Heart right ventricle (tissue), 16 donors: Measurements from ENCODE around the gene CITED4. TPM values are rescaled to one million over a fixed set of nuclear protein-coding genes. Genes with fewer than 3 reads are reported as not detected.

ENCODE experiments used
- ATAC-seq, 8 donors: fragments of 200-7000 bp; cut with Tn5 transposase; one replicate each; pipeline ENCODE4 v1.9.1; 2020; ENCODE audit warnings: mild to moderate bottlenecking in 8 of 8, moderate library complexity in 8 of 8, moderate number of reproducible peaks in 1 of 8
- DNase-seq, 2 donors: peaks; one replicate each; pipeline ENCODE4 v3.0.0-alpha.2; 2020
- H3K27ac ChIP-seq, 10 donors: fragments of 200-600 bp; sonication (generic) in 2 of 10; one replicate each; pipeline versions ENCODE4 v1.5.0 to v1.8.0; 2020 to 2022; ENCODE audit warnings: mild to moderate bottlenecking in 3 of 10
- H3K27me3 ChIP-seq, 7 donors: fragments of 200-600 bp; one replicate each; pipeline ENCODE4 v1.8.0; 2021 to 2022; ENCODE audit warnings: mild to moderate bottlenecking in 2 of 7
- H3K36me3 ChIP-seq, 9 donors: fragments of 200-600 bp; sonication (generic) in 1 of 9; one replicate each; pipeline versions ENCODE4 v1.5.0 to v1.8.0; 2020 to 2022; ENCODE audit warnings: mild to moderate bottlenecking in 2 of 9
- H3K4me1 ChIP-seq, 9 donors: fragments of 200-600 bp; sonication (generic) in 1 of 9; one replicate each; pipeline versions ENCODE4 v1.5.0 to v1.8.0; 2020 to 2022; ENCODE audit warnings: mild to moderate bottlenecking in 4 of 9
- H3K4me3 ChIP-seq, 10 donors: fragments of 200-600 bp; sonication (generic) in 2 of 10; one replicate each; pipeline versions ENCODE4 v1.5.0 to v1.8.0; 2020 to 2022; ENCODE audit warnings: mild to moderate bottlenecking in 7 of 10, moderate library complexity in 2 of 10
- H3K9me3 ChIP-seq, 11 donors: fragments of 200-600 bp in 10 of 11; sonication (generic) in 2 of 11; one replicate each; pipeline versions ENCODE4 v1.5.0 to v1.8.0; 2013 to 2022; ENCODE audit warnings: mild to moderate bottlenecking in 2 of 11, control low read depth in 1 of 11, moderate library complexity in 1 of 11
- WGBS, 2 donors: extraction: QIAGEN DNeasy Blood & Tissue Kit; methylation state at CpG; one replicate each; pipeline ENCODE4 v1.1.7; 2013; ENCODE audit warnings: inconsistent platforms in 1 of 2; 5-methylcytosine and 5-hydroxymethylcytosine counted together
- intact Hi-C, 10 donors: fragments of 100-400 bp; cut with DNase I; formaldehyde crosslinking; loops; one replicate each; pipeline versions ENCODE4 v1.11.1 to v1.14.2; 2022
- polyA plus RNA-seq, 2 donors: library from polyadenylated mRNA; stranded (reverse); fragments of 200-250 nt; gene quantifications; one replicate each; pipeline ENCODE4 v1.2.3, GENCODE V29; 2013
- total RNA-seq, 10 donors: library from RNA; stranded (reverse); fragmentation: NEBNext Ultra II Directional in 3 of 10; extraction: Animal tissue kit (Norgen Biotek cat#: 25700) in 3 of 10; gene quantifications; one replicate each; pipeline versions ENCODE4 v1.2.1 to v1.2.4, GENCODE V29; 2021 to 2023
- TF ChIP-seq, protein P1 (sequence below), 9 donors: fragments of 200-600 bp; sonication (generic) in 2 of 9; IDR thresholded peaks; one replicate each; pipeline versions ENCODE4 v1.5.0 to v1.8.0; 2021 to 2022; ENCODE audit warnings: antibody characterized with exemption in 9 of 9, mild to moderate bottlenecking in 5 of 9, moderate library complexity in 1 of 9
- donor health status: Arrhythmogenic right ventricular cardiomyopathy.
- donor health status: ischemic (EF 13 %, LVEDD 7.1; RV severe dilation, severe dysfunction).
- donor health status: healthy with polysubstance abuse.
- donor health status: DM: no; HTN: yes; CAD: no.
- donor health status: DM: no; HTN: no; CAD: no.
- donor health status: ischemic (EF 25% LVEDD 6.9; RV normal size, moderate dysfunction).
- donor health status: ischemic (EF 25% LVEDD 5.7; RV mildly dilated, moderate dysfunction).
- donor health status: healthy.
- donor health status: DM: yes; HTN: yes; CAD: no.
- donor health status: Ischemic cardiomyopathy.
- donor health status: ischemic (EF 35%, LVEDD 5.7; RV mildly dilated, moderate dysfunction).
- donor health status: nonischemic (EF 11% LVEDD 7.7; RV severe dilation, severe dysfunction).
- donor health status: DM: yes; HTN: yes; CAD: no.
- donor health status: PGD.
- donor health status: ischemic (EF 29% LVEDD 5.4; RV normal size, mild dysfunction).
- donor health status: nonischemic (EF 23%, LVEDD 6.1; RV moderate dilation, normal function).

Gene CITED4
- total and polyA plus RNA-seq, 12 donors, result 6.1 to 88.8 (median 25.8) TPM

GRCh38 chr1:40907899-40908298 lies 45.7 kb upstream of the CITED4 start:
- H3K27me3 ChIP-seq, result no peaks in the 10 kb centered on the region
- DNase-seq (no peak), ATAC-seq (no peak)
- no peak overlapping the region for H3K4me3 ChIP-seq
- 83 to 88% methylated on average over 4 of the region's 4 CpGs for WGBS, 2 donors
- H3K9me3 ChIP-seq, result no peaks in the 10 kb centered on the region
- intact Hi-C loops, result no loop called here
- H3K36me3 ChIP-seq, result no peaks in the 10 kb centered on the region
- TF ChIP-seq, protein P1, sequence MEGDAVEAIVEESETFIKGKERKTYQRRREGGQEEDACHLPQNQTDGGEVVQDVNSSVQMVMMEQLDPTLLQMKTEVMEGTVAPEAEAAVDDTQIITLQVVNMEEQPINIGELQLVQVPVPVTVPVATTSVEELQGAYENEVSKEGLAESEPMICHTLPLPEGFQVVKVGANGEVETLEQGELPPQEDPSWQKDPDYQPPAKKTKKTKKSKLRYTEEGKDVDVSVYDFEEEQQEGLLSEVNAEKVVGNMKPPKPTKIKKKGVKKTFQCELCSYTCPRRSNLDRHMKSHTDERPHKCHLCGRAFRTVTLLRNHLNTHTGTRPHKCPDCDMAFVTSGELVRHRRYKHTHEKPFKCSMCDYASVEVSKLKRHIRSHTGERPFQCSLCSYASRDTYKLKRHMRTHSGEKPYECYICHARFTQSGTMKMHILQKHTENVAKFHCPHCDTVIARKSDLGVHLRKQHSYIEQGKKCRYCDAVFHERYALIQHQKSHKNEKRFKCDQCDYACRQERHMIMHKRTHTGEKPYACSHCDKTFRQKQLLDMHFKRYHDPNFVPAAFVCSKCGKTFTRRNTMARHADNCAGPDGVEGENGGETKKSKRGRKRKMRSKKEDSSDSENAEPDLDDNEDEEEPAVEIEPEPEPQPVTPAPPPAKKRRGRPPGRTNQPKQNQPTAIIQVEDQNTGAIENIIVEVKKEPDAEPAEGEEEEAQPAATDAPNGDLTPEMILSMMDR (IDR thresholded peaks at IDR 0.05), result no peak
- H3K27ac ChIP-seq, result no peak overlapping the region
- no peaks in the 10 kb centered on the region for H3K4me1 ChIP-seq

DNA sequence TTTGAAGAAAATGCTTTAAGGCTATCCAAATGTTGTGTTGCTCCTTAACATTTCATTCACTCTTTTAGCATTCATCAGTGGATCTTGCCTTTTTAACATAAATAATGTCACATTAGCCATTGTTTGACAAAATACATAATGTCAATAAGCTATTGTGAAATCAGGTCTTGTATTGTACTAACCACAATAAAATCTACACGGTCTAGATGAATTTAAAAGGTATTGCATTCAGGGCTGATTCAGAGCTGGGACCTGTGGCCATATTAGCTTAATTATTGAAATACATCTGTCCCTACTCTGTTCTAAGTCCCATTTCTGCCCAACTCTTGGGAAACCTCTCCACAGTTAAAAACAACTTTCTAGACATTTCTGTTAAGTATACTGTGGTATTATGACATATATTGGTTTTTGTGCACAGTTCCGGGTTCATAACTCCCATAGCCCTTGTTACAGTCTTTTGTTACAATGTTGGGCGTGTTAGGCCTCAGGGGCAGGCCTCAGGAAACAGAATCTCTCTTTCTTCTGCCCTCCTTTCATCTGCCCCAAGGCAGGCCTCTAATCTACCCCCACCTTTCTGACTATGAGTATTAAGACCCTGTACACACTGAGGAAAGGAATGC lies 44.7 kb upstream of the CITED4 start:
- no peak for ATAC-seq
- 92 to 96% methylated on average over 3 of the region's 3 CpGs for WGBS, 2 donors
- peaks cover 0 to 9% (median 0%) of the 10 kb centered on the region in 9 donors for H3K4me1 ChIP-seq

GRCh38 chr1:40905061-40905460 lies 42.9 kb upstream of the CITED4 start:
- Histone ChIP-seq H3K27me3 (no peaks in the 10 kb centered on the region), H3K4me1 (peaks cover 0 to 12% (median 0%) of the 10 kb centered on the region in 9 donors), H3K9me3 (no peaks in the 10 kb centered on the region), H3K36me3 (no peaks in the 10 kb centered on the region), H3K4me3 (no peak overlapping the region), H3K27ac (no peak overlapping the region)
- DNase-seq (no peak), ATAC-seq (no peak)
- intact Hi-C loops, result no loop called here
- 85 to 90% methylated on average over 4 of the region's 4 CpGs for WGBS, 2 donors
- TF ChIP-seq, protein P1 (IDR thresholded peaks at IDR 0.05), result no peak

More for the DNA sequence above, 44.7 kb upstream of the CITED4 start:
- Histone ChIP-seq H3K9me3 (no peaks in the 10 kb centered on the region), H3K27ac (no peak overlapping the region), H3K27me3 (no peaks in the 10 kb centered on the region), H3K36me3 (no peaks in the 10 kb centered on the region), H3K4me3 (no peak overlapping the region)
- no peak for DNase-seq
- intact Hi-C loops, result no loop called here
- TF ChIP-seq, protein P1 (IDR thresholded peaks at IDR 0.05), result no peak

- H3K36me3 ChIP-seq, result no peaks in the 10 kb centered on the region
Measured at GRCh38 chr1:40903106-40903505, 40.9 kb upstream of the CITED4 start.

More at GRCh38 chr1:40903106-40903505, 40.9 kb upstream of the CITED4 start:
- intact Hi-C loops, result no loop called here
- Histone ChIP-seq H3K4me3 (no peak overlapping the region), H3K27me3 (no peaks in the 10 kb centered on the region), H3K9me3 (no peaks in the 10 kb centered on the region), H3K4me1 (peaks cover 0 to 21% (median 0%) of the 10 kb centered on the region in 9 donors), H3K27ac (no peak overlapping the region)
- no peak for ATAC-seq
- no peak for DNase-seq
- WGBS, 2 donors, result 100% methylated on average over 1 of the region's 1 CpG
- TF ChIP-seq, protein P1 (IDR thresholded peaks at IDR 0.05), result no peak
